ENCODE data around the gene COL8A1.

Gene COL8A1

GRCh38 chr3:99637368-99638111 is 854 bp upstream of the COL8A1 start:
- DNase-seq (ENCODE audit: extremely low read depth in 1 of 2, low read depth in 1 of 2): no peak

- DNase-seq (ENCODE audit: extremely low read depth in 1 of 2, low read depth in 1 of 2): no peak
Measured at GRCh38 chr3:99639579-99639978, 1.2 kb downstream of the COL8A1 start.

- DNase-seq (ENCODE audit: extremely low read depth in 1 of 2, low read depth in 1 of 2): no peak
Measured at GRCh38 chr3:99640214-99640851, 1.9 kb downstream of the COL8A1 start.

- no peak for DNase-seq (ENCODE audit: extremely low read depth in 1 of 2, low read depth in 1 of 2)
Measured at GRCh38 chr3:99641480-99641879, 3.1 kb downstream of the COL8A1 start.

- no peak for DNase-seq (ENCODE audit: extremely low read depth in 1 of 2, low read depth in 1 of 2)
Measured at GRCh38 chr3:99641982-99642381, 3.6 kb downstream of the COL8A1 start.

GRCh38 chr3:99644017-99644416 is 5.6 kb downstream of the COL8A1 start:
- DNase-seq (ENCODE audit: extremely low read depth in 1 of 2, low read depth in 1 of 2): no peak

- DNase-seq (ENCODE audit: extremely low read depth in 1 of 2, low read depth in 1 of 2): no peak
Measured at GRCh38 chr3:99644746-99645145, 6.4 kb downstream of the COL8A1 start.

GRCh38 chr3:99645277-99646106 is 7.1 kb downstream of the COL8A1 start:
- no peak for DNase-seq (ENCODE audit: extremely low read depth in 1 of 2, low read depth in 1 of 2)

- no peak for DNase-seq (ENCODE audit: extremely low read depth in 1 of 2, low read depth in 1 of 2)
Measured at GRCh38 chr3:99646107-99646435, 7.7 kb downstream of the COL8A1 start.

GRCh38 chr3:99647081-99647480 is 8.7 kb downstream of the COL8A1 start:
- DNase-seq (ENCODE audit: extremely low read depth in 1 of 2, low read depth in 1 of 2): no peak

- DNase-seq (ENCODE audit: extremely low read depth in 1 of 2, low read depth in 1 of 2): no peak
Measured at GRCh38 chr3:99648101-99648500, 9.7 kb downstream of the COL8A1 start.

- no peak for DNase-seq (ENCODE audit: extremely low read depth in 1 of 2, low read depth in 1 of 2)
Measured at GRCh38 chr3:99648516-99648915, 10.1 kb downstream of the COL8A1 start.

- DNase-seq (ENCODE audit: extremely low read depth in 1 of 2, low read depth in 1 of 2): no peak
Measured at GRCh38 chr3:99651531-99651930, 13.1 kb downstream of the COL8A1 start.

GRCh38 chr3:99656624-99657023 is 18.2 kb downstream of the COL8A1 start:
- no peak for DNase-seq (ENCODE audit: extremely low read depth in 1 of 2, low read depth in 1 of 2)

GRCh38 chr3:99658274-99658673 is 19.9 kb downstream of the COL8A1 start:
- DNase-seq (ENCODE audit: extremely low read depth in 1 of 2, low read depth in 1 of 2): no peak

GRCh38 chr3:99659032-99659431 is 20.6 kb downstream of the COL8A1 start:
- DNase-seq (ENCODE audit: extremely low read depth in 1 of 2, low read depth in 1 of 2): peak in 1 of 2 donors; percentile 38

- DNase-seq (ENCODE audit: extremely low read depth in 1 of 2, low read depth in 1 of 2): no peak
Measured at GRCh38 chr3:99659951-99660350, 21.6 kb downstream of the COL8A1 start.

GRCh38 chr3:99662838-99663570 is 24.6 kb downstream of the COL8A1 start:
- DNase-seq (ENCODE audit: extremely low read depth in 1 of 2, low read depth in 1 of 2): no peak

- DNase-seq (ENCODE audit: extremely low read depth in 1 of 2, low read depth in 1 of 2): no peak
Measured at GRCh38 chr3:99663977-99664376, 25.6 kb downstream of the COL8A1 start.

- DNase-seq (ENCODE audit: extremely low read depth in 1 of 2, low read depth in 1 of 2): no peak
Measured at GRCh38 chr3:99665017-99665416, 26.6 kb downstream of the COL8A1 start.

GRCh38 chr3:99666201-99666600 is 27.8 kb downstream of the COL8A1 start:
- no peak for DNase-seq (ENCODE audit: extremely low read depth in 1 of 2, low read depth in 1 of 2)

Measured in stimulated activated CD8-positive, alpha-beta memory T cell treated with anti-CD3 and anti-CD28 coated beads, Interleukin-7, amount 100 ng/mL, for 48 hours (primary cell).